HG03457 (cell line): Measurements from ENCODE around the gene CATSPERB.

ENCODE experiments used
- ATAC-seq: cut with Tn5 transposase; IDR thresholded peaks from one replicate; pipeline ENCODE4 v1.9.1; 2021; ENCODE audit warnings: moderate number of reproducible peaks; ENCODE audit not compliant: unreplicated experiment

Gene CATSPERB, protein sequence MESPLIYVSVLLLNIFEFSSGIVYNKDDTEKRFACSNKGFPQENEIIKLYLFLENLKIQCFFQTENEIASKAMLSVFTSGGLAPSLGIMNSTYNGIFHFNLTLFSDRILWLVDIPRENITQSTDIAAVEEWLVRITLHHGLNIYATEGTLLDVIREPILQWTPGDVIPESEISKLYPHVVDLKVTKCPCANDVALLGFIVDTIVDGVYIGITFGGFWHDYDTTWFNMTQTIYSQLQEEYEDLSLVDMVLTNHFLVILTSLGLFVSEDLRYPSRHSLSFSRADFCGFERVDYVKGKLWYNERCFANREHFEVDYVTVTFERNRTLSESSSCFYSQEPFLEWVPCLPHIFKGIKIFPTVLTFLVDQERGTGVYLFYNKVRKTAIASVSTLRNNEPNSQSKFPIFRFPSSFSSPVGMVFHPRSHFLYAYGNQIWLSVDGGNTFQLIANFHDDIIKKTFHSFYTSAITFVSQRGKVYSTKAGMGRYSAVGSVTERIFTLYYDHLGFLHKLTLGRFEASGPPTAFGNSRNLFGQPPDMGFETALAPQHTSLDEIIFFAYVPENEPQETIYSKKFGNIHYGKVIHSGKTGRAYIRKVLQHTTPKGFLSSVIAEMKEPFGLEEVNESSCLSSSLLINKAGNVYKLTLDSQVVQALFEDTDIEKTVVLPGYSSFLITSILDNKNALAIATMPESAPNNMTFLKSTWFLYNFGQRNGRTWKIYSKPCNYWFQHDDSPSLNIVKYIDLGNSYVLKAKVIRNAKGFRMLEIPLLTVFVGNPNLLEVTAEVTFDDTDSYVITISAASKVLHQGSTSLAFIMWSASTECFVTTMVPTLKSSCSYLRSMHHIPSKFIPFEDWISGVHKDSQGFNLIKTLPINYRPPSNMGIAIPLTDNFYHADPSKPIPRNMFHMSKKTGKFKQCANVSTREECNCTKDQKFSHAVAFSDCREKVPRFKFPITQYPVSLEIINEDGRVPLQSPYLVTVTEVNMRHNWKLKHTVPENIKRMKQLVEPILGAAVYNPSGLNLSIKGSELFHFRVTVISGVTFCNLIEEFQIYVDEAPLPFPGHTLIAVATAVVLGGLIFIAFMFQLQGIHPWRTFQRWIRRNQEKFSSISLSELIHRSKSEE

GRCh38 chr14:91731986-91732385, at the start of gene CATSPERB:
CATSPERB (minus strand) TSS chr14:91732086; CDS start chr14:91729479, 2,607 bp downstream.
- ATAC-seq: no peak

DNA sequence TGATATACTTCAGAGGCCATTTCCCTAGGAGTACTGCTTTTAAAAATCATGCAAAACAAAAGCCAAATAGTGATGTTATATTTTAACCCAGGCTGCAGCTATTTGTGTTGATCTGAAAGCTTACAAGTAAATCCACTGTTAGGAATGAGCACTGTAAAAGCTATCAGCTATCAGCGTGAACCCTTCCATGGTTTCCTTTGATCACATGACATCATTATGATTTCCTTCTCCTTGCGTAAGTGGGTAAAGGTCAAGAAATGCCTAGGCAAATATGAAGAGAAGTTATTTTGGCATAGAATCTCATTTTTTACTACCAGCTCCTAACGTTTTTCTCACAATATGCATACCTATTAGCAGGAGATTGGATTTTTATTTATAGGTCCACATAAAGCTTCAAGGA, 48.6 kb upstream of the CATSPERB start:
- ATAC-seq: no peak

GRCh38 chr14:91778217-91778616, 46.3 kb upstream of the CATSPERB start:
- ATAC-seq: no peak

- ATAC-seq: no peak
Observed at GRCh38 chr14:91774140-91775096, 42.5 kb upstream of the CATSPERB start.

GRCh38 chr14:91770185-91770584, 38.3 kb upstream of the CATSPERB start:
- no peak for ATAC-seq

DNA sequence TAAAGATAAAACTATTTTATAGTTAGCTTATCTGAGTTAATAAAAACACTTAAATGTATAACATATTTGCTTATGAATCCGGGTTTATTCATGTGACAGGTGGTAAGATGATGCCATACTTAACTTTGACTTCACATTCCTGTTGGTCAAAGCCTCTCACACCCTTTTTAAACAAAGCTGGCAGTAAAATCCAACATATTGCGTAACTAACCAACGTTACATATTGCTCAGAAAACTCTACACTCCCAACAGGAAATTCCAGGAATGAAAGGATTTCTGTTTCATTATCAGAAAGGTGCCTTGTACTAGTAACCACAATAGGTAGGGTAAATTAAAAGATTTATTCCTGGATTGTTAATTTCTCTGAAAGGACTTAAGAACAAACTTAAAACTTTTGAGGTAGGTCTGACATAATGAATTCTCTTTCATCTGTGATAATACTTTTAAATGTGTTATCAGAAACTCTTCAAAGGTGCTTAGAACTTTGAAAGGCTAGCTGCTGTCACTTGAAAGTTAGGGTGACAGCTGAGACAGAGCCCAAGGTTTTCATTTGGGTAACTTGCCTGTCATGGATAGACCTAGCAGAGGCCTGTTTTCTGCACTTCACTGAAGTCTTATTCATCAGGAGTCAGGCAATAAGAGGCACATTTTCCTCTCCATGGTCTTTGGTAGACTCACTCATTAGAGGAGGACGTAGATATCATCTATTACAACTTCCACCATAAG, 23.8 kb upstream of the CATSPERB start:
- no peak for ATAC-seq

DNA sequence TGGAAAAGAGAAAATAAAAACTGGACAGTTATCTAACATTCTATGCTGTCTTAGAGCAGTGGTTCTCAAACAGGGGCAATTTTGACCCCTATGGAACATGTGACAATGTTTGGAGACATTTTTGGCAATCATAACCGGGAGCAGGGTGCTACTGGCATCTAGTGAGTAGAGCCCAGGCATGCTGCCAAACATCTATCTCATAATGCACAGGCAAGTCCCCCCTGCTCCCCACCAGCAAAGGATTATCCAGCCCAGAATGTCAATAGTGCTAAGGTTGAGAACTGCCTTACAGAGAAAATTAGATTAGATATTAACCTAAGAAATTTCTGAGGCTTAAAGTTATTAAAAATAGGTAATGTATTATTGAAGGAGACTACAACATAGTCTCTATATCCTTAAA, 22.9 kb upstream of the CATSPERB start:
- no peak for ATAC-seq

- no peak for ATAC-seq
Observed at GRCh38 chr14:91754185-91754584, 22.3 kb upstream of the CATSPERB start.

GRCh38 chr14:91753501-91754128, 21.7 kb upstream of the CATSPERB start:
- ATAC-seq: no peak

GRCh38 chr14:91752961-91753360, 21.1 kb upstream of the CATSPERB start:
- no peak for ATAC-seq

DNA sequence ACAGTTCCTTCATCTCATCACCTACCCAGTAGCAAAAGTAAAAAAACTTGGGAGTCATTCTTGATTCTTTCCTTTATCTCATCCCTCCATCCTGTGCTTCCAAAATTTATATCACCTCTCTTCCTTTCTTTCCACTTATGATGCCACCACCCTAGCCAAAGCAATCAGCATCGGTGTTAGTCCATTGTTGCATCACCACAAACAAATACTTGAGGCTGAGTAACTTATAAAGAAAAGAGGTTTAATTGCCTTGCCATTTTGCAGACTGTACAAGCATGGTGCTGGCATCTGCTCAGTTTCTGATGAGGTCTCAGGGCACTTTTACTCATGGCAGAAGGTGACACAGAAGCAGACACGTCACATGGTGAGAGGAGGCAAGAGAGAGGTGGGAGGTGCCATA, 19.8 kb upstream of the CATSPERB start:
- no peak for ATAC-seq

DNA sequence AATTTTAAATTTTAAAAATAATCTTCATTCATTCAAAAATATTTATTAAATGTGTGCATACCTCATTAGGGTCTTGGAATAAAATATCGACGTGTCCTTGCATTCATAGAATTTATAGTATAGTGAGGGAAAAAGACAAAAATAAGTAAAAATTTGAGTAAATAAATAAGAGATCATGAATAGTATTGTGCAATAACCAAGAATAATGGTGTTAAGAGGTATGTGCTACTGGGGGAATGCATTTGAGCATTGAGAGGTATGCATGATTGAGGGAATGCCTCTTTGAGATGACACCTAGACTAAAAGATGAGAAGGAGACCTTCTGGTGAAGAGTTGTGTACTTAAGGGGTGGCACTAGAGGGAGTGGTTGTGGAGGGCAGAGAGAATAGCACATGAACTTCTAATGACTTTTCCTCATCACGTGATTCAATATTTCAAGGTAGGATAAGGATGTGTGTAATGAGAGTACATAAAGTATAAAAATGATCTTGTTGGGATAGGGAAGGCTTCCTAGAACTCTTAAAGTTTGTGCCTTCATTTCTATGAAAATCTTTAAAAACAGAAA, 18.8 kb upstream of the CATSPERB start:
- ATAC-seq: no peak

GRCh38 chr14:91749868-91750267, 18.0 kb upstream of the CATSPERB start:
- no peak for ATAC-seq

GRCh38 chr14:91748049-91748448, 16.2 kb upstream of the CATSPERB start:
- no peak for ATAC-seq

- no peak for ATAC-seq
Observed at GRCh38 chr14:91745344-91745743, 13.5 kb upstream of the CATSPERB start.

GRCh38 chr14:91744068-91744480, 12.2 kb upstream of the CATSPERB start:
- ATAC-seq: no peak

DNA sequence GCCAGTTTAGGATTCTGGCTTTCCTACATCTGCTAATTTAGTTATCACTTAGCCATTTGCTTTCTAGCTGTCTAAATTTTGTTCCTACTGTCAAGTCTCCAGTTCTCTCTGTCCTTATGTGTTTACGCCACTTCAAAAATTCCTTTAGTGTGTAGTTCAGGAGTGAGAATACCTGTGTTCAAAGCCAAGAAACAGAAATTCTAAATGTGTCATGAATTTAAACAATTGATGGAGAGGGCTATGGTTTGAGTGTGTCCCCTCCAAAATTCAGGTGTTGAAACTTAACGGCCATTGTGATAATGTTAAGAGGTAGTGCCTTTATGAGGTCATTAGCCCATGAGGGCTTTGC, 11.4 kb upstream of the CATSPERB start:
- no peak for ATAC-seq

GRCh38 chr14:91742621-91743304, 10.9 kb upstream of the CATSPERB start:
- no peak for ATAC-seq
